Stimulated activated CD4-positive, alpha-beta T cell treated with anti-CD3 and anti-CD28 coated beads, Interleukin-15, amount 100 ng/mL, for 48 hours (primary cell): ENCODE data around the gene VCPKMT.

Experiments used
- DNase-seq, 2 donors: peaks; one replicate each; pipeline ENCODE4 v3.0.0-alpha.2; 2020; ENCODE audit warnings: low read depth in 2 of 2

Gene VCPKMT

DNA sequence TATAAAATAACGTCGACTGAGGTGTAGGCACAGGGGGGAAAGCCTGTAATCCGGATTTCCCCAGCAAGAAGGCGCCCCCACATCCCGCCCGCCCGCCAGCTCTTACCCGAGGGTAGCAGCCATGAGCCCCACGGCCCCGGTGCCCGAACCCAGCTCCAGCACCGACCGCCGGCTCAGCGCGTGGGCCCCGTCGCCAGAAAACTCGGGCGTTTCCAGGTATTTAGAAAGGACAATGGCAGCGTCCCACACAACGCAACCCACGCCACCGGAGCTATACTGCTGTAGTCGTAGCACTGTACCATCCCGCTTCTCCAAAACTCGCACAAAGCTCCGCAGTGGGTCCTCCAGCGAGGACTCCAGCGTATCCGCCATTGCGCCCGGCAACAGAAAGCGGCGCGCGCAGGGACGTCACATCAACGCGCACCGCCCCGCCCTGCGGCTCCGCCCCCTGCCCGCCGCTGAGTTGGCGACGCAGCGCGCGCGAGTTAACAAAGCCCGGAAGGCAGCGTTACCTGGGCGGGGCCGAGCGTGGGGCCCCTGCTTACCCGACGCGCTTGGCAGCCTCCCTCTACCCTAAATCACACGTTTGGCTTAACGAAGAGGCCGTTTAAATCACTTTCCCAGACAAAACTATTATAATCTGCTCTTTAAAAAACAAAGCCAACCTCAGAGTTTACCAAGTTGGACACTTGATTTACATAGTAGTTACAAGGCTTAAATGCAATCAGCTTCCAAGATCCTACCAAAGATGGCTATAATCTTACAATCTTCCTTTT is at the start of gene VCPKMT:
Gene VCPKMT, minus strand, starts transcription at position 392 of the 776 bp plus-strand sequence. Its CDS starts 20 bp downstream, at position 372.
- DNase-seq = peak; percentile 89 to 94

DNA sequence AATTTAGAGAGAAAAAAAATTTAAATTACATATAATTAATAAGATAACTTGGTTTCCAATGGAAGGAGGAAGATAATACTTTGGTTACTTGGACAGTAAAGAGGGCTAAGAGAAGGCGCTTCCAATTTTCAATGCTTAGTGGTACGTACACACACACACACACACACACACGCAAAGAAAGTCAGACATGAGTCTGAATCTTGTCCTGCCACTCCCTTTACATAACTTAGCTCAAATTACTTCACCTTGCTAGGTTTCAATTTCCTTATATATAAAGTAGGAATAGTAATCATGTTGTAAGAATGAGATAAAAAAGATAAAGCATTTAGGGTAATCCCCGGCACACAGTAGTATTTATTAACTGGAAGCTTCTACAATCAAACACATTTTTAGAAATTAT is 39.7 kb upstream of the VCPKMT start:
- no peak for DNase-seq

DNA sequence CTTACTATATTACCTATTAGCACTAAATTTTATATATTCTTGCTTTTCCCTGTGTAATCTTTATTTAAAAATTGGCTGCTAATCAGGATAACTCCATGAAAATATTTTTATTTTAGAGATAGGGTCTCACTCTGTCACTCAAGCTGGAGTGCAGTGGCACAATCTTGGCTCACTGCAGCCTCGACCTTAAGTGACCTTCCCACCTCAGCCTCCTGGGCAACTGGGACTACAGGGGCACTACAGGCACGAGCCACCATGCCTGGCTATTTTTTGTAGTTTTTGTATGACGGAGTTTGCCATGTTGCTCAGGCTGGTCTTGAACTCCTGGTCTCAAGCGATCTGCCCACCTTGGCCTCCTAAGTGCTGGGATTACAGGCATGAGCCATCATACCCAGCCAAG is 32.4 kb upstream of the VCPKMT start:
- no peak for DNase-seq

- no peak for DNase-seq
Observed at GRCh38 chr14:50139192-50139591, 22.8 kb upstream of the VCPKMT start.

DNA sequence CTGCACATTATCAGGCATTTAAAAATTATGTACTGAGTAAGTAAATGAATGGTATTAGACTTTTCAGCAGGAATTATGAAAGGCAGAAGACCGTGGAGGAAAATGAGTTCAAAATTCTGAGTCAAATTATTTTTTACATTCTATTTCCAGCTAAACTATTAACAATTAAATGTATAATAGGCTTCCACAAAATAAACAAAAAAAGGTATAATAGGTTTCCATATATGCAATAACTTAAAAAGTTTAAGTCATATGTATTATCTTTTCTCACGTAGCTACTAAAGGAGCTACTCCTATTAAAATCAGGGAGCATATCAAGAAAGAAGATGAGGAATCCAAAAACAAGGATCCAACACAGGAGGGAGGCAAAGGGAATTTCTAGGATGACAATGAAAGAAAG is 11.4 kb upstream of the VCPKMT start:
- DNase-seq = no peak

DNA sequence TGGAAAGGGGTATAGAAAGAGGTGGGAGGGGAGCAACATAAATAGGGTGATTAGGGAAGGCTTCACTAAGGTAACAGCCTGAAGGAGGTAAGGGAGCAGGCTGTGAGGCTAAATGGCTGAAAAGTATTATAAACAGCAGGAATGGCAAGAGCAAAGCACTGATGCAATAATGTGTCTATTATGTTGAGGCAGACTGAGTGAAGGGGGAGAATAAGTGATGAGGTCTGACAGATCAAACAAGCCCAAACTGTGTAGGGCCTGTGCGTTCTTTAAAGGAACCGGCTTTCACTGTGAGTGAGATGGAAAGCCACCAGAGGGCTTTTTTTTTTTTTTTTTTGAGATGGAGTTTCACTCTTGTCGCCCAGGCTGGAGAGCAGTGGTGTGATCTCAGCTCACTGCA is 6.7 kb upstream of the VCPKMT start:
- DNase-seq = no peak

DNA sequence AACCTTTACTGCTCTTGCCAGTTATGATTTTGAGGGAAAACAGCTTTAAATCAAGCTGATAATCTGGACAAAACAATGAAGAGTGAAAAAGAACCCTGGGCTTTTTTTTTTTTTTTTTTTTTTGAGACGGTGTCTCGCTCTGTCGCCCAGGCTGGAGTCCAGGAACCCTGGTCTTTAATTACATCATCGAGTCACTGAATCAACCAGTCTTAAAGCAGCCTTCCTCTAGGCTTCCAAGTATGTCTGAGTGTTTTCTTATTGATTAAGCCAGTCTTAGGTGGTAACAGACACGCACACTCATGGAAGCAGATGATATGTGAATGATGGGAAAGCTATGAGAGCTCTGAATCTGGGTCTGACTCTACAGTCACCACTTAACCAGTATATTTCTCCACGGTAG is 5.9 kb upstream of the VCPKMT start:
- DNase-seq = no peak

GRCh38 chr14:50121486-50121885 is 5.1 kb upstream of the VCPKMT start:
- no peak for DNase-seq

GRCh38 chr14:50117456-50117855 is 1.1 kb upstream of the VCPKMT start:
- DNase-seq = no peak

GRCh38 chr14:50116966-50117365 is 594 bp upstream of the VCPKMT start:
- no peak for DNase-seq

DNA sequence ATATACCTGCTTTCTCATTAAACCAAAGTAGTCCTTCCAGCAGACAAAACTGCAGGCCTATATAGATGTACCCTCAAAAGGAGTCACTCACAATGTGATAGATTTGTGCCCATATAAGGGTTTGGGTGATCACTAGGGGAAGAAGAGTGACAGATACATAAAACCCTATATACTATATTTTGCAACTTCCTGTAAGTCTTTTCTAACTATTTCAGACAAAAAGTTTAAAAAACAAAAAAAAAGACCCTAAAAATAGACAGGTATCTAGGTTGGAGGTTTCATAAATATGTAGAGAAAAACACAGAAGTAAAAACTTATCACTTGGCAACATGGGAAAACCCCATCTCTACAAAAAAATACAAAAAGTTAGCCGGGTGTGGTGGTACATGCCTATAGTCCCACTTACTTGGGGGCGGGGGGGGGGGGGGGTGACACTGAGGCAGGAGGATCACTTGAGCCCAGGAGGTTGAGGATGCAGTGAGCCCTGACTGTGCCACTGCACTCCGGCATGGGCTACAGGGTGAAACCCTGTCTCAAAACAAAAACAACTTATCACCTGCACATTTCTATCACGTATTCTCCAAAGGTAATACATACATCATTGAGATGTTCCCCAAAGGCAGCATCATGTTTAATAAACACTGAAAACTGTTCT is 2.9 kb downstream of the VCPKMT start:
- DNase-seq = no peak

- no peak for DNase-seq
Observed at GRCh38 chr14:50110323-50111037, 5.9 kb downstream of the VCPKMT start.

DNA sequence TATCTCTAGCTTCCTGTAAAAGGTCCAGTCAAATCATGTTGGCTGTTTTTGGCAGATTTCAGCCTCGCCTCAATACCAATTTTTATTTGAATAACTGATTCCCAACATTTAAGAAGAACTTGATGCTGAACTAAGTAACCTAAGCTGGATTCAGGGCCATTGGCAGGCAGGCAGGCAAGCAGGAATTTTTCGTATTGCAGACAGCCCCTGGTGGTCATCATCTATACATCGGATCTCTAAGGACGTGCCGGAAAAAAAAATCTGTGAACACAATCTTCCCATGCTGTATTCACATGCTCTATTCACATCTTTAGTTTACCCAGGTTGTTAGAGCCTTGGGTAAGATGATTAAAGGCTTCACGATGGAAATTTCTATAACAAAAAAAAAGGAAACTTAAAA is 7.0 kb downstream of the VCPKMT start:
- DNase-seq = no peak

DNA sequence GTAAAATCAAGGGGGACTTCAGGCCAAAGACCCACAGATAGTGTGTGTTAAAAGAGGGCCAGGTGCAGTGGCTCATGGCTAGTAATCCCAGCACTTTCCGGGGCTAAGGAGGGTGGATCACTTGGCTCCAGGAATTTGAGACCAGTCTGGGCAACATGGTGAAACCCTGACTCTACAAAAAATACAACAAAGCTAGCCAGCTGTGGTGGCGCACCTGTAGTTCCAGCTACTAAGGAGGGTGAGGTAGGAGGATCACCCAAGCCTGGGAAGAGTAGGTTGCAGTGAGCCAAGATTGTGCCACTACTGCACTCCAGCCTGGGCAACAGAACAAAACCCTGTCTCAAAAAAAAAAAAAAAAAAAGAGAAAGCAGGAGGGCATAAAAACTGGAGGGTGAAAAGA is 8.5 kb downstream of the VCPKMT start:
- no peak for DNase-seq

DNA sequence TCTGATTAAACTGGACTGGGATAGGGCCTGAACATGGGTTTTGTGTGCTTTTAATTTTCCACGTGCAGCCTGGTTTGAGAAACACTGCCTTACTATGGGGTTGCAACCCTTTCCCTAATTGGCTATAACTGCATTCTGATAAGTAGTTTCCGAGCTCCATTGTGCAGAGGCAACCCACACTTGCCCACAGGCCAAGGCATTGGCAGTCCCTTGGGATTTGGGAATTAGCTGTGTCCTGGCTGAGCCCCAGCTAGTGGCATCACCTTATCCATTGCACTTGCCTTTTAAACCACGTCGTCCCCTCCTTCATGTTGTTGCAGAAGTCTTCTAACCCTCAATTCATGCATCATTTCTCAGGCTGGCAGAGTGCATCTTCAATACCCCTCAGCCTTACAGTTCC is 10.2 kb downstream of the VCPKMT start:
- DNase-seq = no peak

GRCh38 chr14:50103558-50103957 is 12.8 kb downstream of the VCPKMT start:
- no peak for DNase-seq

DNA sequence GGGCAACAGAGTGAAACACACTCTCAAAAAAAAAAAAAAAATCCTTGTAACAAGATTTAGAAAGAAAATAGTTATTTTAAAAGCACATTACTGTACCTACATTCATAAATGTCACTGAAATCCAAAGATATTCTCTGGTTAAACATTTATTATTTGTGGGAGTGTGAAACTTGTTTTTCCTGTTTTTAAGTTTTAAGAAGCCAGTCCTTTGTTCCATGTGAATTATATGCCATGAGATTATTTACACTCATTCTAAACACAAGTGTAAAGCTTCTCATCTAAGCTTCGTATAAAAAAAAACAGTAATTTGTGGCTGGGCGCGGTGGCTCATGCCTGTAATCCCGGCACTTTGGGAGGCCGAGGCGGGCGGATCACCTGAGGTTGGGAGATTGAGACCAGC is 15.0 kb downstream of the VCPKMT start:
- no peak for DNase-seq

GRCh38 chr14:50100805-50101204 is 15.6 kb downstream of the VCPKMT start:
- DNase-seq = no peak

DNA sequence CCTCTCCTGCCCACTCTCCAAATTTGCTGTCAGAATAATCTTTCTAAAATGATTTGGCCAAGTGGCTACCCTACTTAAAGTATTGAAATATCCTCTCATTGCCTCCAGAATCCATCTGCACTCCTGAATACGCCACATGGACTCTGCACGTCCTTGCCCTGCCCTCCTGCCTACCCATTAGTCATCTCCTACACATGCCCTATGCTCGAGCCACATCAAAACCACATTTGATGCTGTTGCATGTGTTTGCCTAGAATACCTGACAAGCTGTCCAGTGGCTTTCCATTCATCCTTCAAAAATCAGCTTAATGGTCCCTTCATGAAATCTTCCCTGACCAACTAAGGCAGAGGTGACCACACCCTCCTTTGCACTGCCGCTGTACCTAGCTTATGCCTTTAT is 17.0 kb downstream of the VCPKMT start:
- no peak for DNase-seq

DNA sequence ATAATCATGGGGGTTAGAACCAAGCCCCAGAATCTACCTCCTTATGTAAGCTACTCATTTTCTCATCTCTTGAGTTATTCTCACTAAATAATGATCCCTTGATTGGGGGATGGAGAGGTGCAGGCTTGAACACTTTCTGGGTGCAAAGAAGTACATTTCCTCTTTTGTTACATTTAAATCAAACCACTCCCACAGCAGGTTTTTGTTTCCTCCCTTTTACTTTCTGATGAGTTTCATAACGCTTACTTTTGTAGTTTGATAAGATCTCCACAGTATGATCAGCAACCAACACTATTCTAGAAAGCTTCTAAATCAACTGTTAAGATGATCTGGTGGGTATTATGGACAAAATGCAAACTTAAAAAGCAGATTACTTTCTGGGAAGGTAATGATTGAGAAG is 20.5 kb downstream of the VCPKMT start:
- DNase-seq = no peak

DNA sequence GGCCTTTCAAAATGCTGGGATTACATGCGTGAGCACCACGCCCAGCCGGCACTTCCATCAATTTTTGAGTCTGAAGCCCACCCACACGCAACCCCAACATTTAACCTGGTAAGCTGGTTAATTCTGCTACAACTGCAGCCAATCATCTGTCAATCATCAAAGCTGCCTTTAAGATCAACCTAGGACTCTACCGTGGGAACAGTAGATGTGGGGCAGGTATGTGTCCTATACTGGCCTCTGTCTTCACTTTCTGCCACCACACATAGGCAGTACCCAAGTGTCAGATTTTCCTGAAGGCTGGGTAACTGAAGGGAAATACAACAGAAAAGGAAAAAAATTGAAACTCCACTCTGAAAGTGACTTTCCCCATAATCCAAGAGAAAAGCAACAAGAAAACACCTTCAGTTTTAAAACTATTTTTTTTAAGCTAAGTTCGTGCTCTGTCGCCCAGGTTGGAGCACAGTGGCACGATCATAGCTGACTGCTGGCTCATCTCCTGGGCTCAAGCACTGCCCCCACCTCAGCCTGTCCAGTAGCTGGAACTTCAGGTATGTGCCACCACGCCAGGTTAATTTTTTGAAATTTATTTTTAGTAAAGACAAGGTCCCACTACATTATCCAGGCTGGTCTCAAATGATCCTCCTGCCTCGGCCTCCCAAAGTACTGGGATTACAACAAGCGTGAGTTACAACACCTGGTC is 22.2 kb downstream of the VCPKMT start:
- DNase-seq = no peak

DNA sequence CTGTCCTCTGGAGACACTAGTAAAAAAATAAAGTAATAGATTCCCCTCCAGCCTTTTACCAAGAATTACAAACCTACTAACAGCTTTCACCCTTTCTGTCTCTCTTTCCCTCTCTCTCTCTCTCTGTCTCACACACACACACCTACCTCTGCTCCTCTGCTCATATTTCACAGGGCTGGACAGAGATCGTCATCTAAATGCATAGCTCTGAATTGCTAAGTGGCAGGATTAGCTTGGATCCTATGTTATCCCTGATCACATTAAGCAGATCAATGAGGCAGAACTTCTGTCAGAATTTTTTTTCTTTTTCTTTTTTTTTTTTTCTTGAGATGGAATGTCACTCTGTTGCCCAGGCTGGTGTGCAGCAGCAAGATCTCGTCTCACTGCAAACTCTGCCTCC is 22.9 kb downstream of the VCPKMT start:
- no peak for DNase-seq
